PC-9 (cell line): ENCODE measurements around the gene NDC1. TPM values are rescaled to one million over a fixed set of nuclear protein-coding genes. Genes with fewer than 3 reads are reported as not detected.
A peak's percentile ranks its signal among the peaks of the same experiment; 100 is the strongest.
"Not testable (repeated sequence)": the region's sequence is repeated elsewhere in the genome, so short reads cannot be mapped to it uniquely, and the experiment has no call there.

Experiments
- BruUV-seq: library from RNA; stranded (reverse); fragments of 400-500 nt; replicated peaks from 2 replicates; lab custom pipeline; 2021; lab: Mats Ljungman, UMichigan
- CTCF ChIA-PET: fragments of 300-600 bp; sonication (Branson Sonifier 250); formaldehyde crosslinking; loops from one replicate; lab custom pipeline; 2022; ENCODE audit warnings: antibody characterized with exemption; lab: Charles Lee
- POLR2A ChIA-PET: fragments of 300-600 bp; sonication (Branson Sonifier 250); formaldehyde crosslinking; loops from one replicate; lab custom pipeline; 2022; ENCODE audit warnings: antibody characterized with exemption; ENCODE audit not compliant: unreplicated experiment; lab: Charles Lee
- DNase-seq, 2 experiments: peaks; one replicate each; pipeline versions ENCODE4 v3.0.0 to v3.0.0-alpha.2; 2015 to 2022; ENCODE audit warnings: mixed read lengths in 1 of 2
- H2AFZ ChIP-seq: fragments of 200-600 bp; sonication (generic); 2 replicates; pipeline ENCODE4 v1.8.1; 2017; ENCODE audit warnings: antibody characterized with exemption
- H3F3A ChIP-seq: fragments of 200-600 bp; sonication (generic); 2 replicates; pipeline ENCODE4 v1.8.1; 2017; ENCODE audit warnings: antibody characterized with exemption, mild to moderate bottlenecking, low read depth; ENCODE audit not compliant: insufficient read depth
- H3K27ac ChIP-seq: fragments of 200-600 bp; sonication (generic); 2 replicates; pipeline ENCODE4 v1.6.1; 2016; ENCODE audit warnings: mixed run types
- H3K27me3 ChIP-seq: fragments of 200-600 bp; sonication (generic); 2 replicates; pipeline ENCODE4 v1.6.1; 2016; ENCODE audit warnings: low read depth, mixed run types; ENCODE audit not compliant: insufficient read depth
- H3K36me3 ChIP-seq: fragments of 200-600 bp; sonication (generic); 2 replicates; pipeline ENCODE4 v1.6.1; 2016; ENCODE audit warnings: low read depth, mixed run types
- H3K4me1 ChIP-seq: fragments of 200-600 bp; sonication (generic); replicated peaks from 2 replicates; pipeline ENCODE4 v1.6.1; 2016; ENCODE audit warnings: mixed run types; ENCODE audit not compliant: insufficient read depth
- H3K4me2 ChIP-seq: fragments of 200-600 bp; sonication (generic); 2 replicates; pipeline ENCODE4 v1.6.1; 2017; ENCODE audit warnings: mixed run types
- H3K4me3 ChIP-seq: fragments of 200-600 bp; sonication (generic); 2 replicates; pipeline ENCODE4 v1.6.1; 2016; ENCODE audit warnings: mixed run types
- H3K79me2 ChIP-seq: fragments of 200-600 bp; sonication (generic); 2 replicates; pipeline ENCODE4 v1.6.1; 2017; ENCODE audit warnings: low read depth, mixed run types
- H3K9me2 ChIP-seq: fragments of 200-600 bp; sonication (generic); 2 replicates; pipeline ENCODE4 v1.8.1; 2017; ENCODE audit warnings: mild to moderate bottlenecking; ENCODE audit not compliant: insufficient read depth
- H3K9me3 ChIP-seq: fragments of 200-600 bp; sonication (generic); 2 replicates; pipeline ENCODE4 v1.8.1; 2016; ENCODE audit warnings: low read depth; ENCODE audit not compliant: insufficient read depth
- H4K20me1 ChIP-seq: fragments of 200-600 bp; sonication (generic); 2 replicates; pipeline ENCODE4 v1.8.1; 2017; ENCODE audit not compliant: insufficient read depth
- EZH2 ChIP-seq: fragments of 200-600 bp; sonication (generic); IDR thresholded peaks from 2 replicates; pipeline ENCODE4 v1.8.0; 2017; ENCODE audit warnings: antibody characterized with exemption, low read depth
- intact Hi-C: fragments of 100-400 bp; cut with micrococcal nuclease; formaldehyde crosslinking; loops from one replicate; pipeline ENCODE4 v1.10.0; 2022; ENCODE audit not compliant: unreplicated experiment
- total RNA-seq: library from RNA; stranded (reverse); gene quantifications from 2 replicates; pipeline ENCODE4 v1.2.3, GENCODE V29; 2021
- TF ChIP-seq, protein P1 (sequence below): fragments of 200-600 bp; sonication (generic); conservative IDR thresholded peaks from 2 replicates; pipeline ENCODE4 v1.6.1; 2017; ENCODE audit warnings: mixed run types, antibody characterized with exemption, mild to moderate bottlenecking, moderate library complexity

The NDC1 gene
- total RNA-seq, 1 experiment from 2014 or later = 47.6 TPM

- POLR2A ChIA-PET = interaction anchor here (0.7 kb wide), 1 partner anchor 30 kb away, joined by 4 read pairs; no protein-coding TSS in a partner anchor
Observed at GRCh38 chr1:53819387-53819786, 18.7 kb downstream of the NDC1 start.

GRCh38 chr1:53816584-53816983, 21.5 kb downstream of the NDC1 start:
- CTCF ChIA-PET = interaction anchor here (0.6 kb wide), 1 partner anchor 1674 kb away, joined by 3 read pairs; no protein-coding TSS in a partner anchor
- Histone ChIP-seq H3K36me3 (peaks cover 37% of the 10 kb centered on the region), H3K79me2 (peaks cover 39% of the 10 kb centered on the region; the same call in 1 of the 2 replicates), H3F3A (peaks cover 11% of the 10 kb centered on the region), H3K4me1 (peaks cover 11% of the 10 kb centered on the region)
- BruUV-seq, H3K27me3 ChIP-seq, intact Hi-C loops, H3K27ac ChIP-seq, H3K9me3 ChIP-seq, H3K4me2 ChIP-seq, H3K9me2 ChIP-seq, DNase-seq, POLR2A ChIA-PET, H2AFZ ChIP-seq, H4K20me1 ChIP-seq, H3K4me3 ChIP-seq: not testable (repeated sequence)

More at GRCh38 chr1:53819387-53819786, 18.7 kb downstream of the NDC1 start:
- intact Hi-C loops = no loop called here
- Histone ChIP-seq H3K9me2 (no peaks in the 10 kb centered on the region), H4K20me1 (no peaks in the 10 kb centered on the region), H3K27me3 (no peaks in the 10 kb centered on the region), H3K4me3 (no peak overlapping the region), H3K9me3 (no peaks in the 10 kb centered on the region), H3K36me3 (peaks cover 34% of the 10 kb centered on the region), H2AFZ (no peak overlapping the region), H3K4me2 (no peak overlapping the region), H3F3A (no peaks in the 10 kb centered on the region; the same call in none of the 2 replicates), H3K27ac (no peak overlapping the region), H3K79me2 (peaks cover 30% of the 10 kb centered on the region; the same call in 1 of the 2 replicates), H3K4me1 (no peaks in the 10 kb centered on the region)
- CTCF ChIA-PET = interaction anchor here (0.6 kb wide), 1 partner anchor 928 kb away, joined by 6 read pairs; no protein-coding TSS in a partner anchor
- no TSS peak for BruUV-seq
- DNase-seq = no peak
- TF ChIP-seq, protein P1, sequence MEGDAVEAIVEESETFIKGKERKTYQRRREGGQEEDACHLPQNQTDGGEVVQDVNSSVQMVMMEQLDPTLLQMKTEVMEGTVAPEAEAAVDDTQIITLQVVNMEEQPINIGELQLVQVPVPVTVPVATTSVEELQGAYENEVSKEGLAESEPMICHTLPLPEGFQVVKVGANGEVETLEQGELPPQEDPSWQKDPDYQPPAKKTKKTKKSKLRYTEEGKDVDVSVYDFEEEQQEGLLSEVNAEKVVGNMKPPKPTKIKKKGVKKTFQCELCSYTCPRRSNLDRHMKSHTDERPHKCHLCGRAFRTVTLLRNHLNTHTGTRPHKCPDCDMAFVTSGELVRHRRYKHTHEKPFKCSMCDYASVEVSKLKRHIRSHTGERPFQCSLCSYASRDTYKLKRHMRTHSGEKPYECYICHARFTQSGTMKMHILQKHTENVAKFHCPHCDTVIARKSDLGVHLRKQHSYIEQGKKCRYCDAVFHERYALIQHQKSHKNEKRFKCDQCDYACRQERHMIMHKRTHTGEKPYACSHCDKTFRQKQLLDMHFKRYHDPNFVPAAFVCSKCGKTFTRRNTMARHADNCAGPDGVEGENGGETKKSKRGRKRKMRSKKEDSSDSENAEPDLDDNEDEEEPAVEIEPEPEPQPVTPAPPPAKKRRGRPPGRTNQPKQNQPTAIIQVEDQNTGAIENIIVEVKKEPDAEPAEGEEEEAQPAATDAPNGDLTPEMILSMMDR = no peak
- TF ChIP-seq EZH2 = no peak

DNA sequence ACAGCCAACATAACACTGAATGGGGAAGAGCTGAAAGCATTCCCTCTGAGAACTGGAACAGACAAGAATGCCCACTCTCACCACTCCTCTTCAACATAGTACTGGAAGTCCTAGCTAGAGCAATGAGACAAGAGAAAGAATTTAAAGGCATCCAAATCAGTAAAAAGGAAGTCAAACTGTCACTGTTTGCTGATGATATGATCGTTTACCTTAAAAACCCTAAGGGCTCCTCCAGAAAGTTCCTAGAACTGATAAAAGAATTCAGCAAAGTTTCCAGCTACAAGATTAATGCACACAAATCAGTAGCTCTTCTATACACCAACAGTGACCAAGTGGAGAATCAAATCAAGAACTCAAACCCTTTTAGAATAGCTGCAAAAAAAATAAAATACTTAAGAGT, 22.6 kb downstream of the NDC1 start:
- Histone ChIP-seq H3K4me1 (peaks cover 22% of the 10 kb centered on the region), H3K36me3 (peaks cover 37% of the 10 kb centered on the region), H3K79me2 (peaks cover 39% of the 10 kb centered on the region; the same call in 1 of the 2 replicates), H3F3A (peaks cover 20% of the 10 kb centered on the region)
- DNase-seq, H3K4me3 ChIP-seq, CTCF ChIA-PET, POLR2A ChIA-PET, H3K4me2 ChIP-seq, H3K27ac ChIP-seq, intact Hi-C loops, H2AFZ ChIP-seq, H3K9me2 ChIP-seq, H3K9me3 ChIP-seq, BruUV-seq, H4K20me1 ChIP-seq, H3K27me3 ChIP-seq: not testable (repeated sequence)

DNA sequence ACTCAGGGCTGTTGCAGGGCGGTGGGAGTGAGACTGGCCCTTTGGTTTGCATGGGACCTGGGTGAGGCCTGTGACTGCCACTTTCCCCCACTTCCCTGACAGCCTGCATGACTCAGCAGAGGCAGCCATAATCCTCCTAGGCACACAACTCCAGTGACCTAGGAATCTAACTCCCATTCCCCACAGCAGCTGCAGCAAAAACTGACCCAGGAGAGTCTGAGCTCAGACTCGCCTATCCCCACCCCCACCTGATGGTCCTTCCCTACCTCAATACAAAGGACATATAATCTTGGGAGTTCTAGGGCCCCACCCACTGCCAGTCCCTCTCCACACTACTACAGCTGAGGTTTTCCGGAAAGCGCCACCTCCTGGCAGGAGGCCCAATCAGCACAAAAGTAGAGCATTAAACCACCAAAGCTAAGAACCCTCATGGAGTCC, 26.7 kb downstream of the NDC1 start:
- H3K9me3 ChIP-seq = no peaks in the 10 kb centered on the region; the same call in 1 of the 2 replicates
- H3F3A ChIP-seq = peaks cover 25% of the 10 kb centered on the region
- H3K36me3 ChIP-seq = peaks cover 36% of the 10 kb centered on the region
- no peaks in the 10 kb centered on the region for H3K9me2 ChIP-seq
- no peaks in the 10 kb centered on the region; the same call in 1 of the 2 replicates for H4K20me1 ChIP-seq
- peak; percentile 18 to 42 for DNase-seq
- H3K4me3 ChIP-seq = no peak overlapping the region
- H3K4me1 ChIP-seq = peaks cover 44% of the 10 kb centered on the region
- BruUV-seq = no TSS peak
- TF ChIP-seq, protein P1 = peak; percentile 53; the same call in 1 of the 2 replicates
- no peak for TF ChIP-seq EZH2
- no peaks in the 10 kb centered on the region for H3K27me3 ChIP-seq
- intact Hi-C loops = no loop called here
- peak overlapping the region; percentile 70 for H3K27ac ChIP-seq
- ChIA-PET CTCF (interaction anchor here (0.7 kb wide), 1 partner anchor 26 kb away, joined by 3 read pairs; no protein-coding TSS in a partner anchor), POLR2A (interaction anchor here (0.6 kb wide), 2 partner anchors 82 to 151 kb away, joined by 5 to 6 read pairs; partner anchors contain the start of gene DIO1)
- H2AFZ ChIP-seq = no peak overlapping the region
- H3K79me2 ChIP-seq = peaks cover 41% of the 10 kb centered on the region; the same call in 1 of the 2 replicates
- peak overlapping the region; percentile 42 for H3K4me2 ChIP-seq
